HG03457 (cell line): ENCODE measurements around the gene COLEC11.

Source experiments
- ATAC-seq: cut with Tn5 transposase; IDR thresholded peaks from one replicate; pipeline ENCODE4 v1.9.1; 2021; ENCODE audit warnings: moderate number of reproducible peaks; ENCODE audit not compliant: unreplicated experiment

COLEC11 gene

DNA sequence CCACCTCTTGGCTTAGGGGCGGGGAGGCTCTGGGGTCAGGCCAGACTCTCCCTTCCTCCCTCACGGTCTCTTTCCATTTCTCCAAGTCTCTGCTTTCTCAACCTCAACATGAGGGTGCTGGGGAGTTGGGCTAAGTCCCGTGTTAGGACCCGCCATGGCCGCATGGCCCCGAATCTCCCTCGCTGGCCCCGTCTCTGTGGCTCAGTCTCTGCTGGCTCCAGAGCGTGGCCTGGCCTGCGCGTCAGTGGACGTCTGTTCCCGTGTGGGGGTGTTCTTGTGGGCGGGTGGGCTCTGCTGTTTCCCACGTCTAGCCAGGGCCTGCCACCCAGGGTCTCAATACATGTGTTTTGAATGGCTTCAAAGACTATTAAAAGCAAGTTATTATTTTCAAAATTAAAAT lies 75.5 kb downstream of the COLEC11 start:
- no peak for ATAC-seq

GRCh38 chr2:3670941-3671340 lies 76.0 kb downstream of the COLEC11 start:
- no peak for ATAC-seq

DNA sequence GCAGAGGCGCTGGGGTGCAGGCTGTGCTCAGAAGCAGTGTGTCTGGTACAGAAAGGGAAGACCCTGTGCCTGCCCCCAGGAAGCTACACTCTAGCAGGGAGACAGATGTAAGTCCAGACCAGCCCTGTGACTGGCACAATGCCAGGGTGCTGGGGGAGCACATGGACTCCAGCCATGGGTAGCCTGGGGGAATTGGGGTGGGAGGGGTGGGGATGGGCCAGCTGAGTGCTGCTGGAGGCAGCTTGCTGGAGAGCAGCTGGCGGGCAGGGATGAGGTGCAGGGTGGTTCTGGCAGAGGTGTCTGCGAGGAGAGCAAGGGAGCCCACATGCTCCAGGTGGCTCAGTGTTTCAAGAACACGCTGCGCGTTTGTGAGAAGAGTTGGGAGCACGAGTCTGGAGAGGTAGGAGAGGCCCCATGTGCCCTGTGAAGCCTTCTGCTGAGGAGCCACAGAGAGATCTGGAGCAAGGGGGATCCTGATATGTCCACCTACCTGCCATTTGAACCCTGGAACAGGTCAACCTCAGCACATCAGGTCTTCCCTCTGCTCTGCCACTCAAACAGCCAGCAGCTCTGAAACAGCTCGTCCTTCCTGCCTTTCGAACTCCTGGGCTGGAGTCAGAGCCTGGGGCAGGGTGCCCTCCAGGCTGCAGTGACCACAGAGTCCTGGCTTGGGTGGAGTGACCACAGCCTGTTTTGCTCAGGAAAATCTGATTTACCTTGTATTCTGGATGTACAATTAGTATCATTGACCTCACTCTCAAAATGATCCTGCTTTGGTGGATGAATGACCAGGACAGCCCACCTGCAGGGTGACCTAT lies 78.2 kb downstream of the COLEC11 start:
- no peak for ATAC-seq

DNA sequence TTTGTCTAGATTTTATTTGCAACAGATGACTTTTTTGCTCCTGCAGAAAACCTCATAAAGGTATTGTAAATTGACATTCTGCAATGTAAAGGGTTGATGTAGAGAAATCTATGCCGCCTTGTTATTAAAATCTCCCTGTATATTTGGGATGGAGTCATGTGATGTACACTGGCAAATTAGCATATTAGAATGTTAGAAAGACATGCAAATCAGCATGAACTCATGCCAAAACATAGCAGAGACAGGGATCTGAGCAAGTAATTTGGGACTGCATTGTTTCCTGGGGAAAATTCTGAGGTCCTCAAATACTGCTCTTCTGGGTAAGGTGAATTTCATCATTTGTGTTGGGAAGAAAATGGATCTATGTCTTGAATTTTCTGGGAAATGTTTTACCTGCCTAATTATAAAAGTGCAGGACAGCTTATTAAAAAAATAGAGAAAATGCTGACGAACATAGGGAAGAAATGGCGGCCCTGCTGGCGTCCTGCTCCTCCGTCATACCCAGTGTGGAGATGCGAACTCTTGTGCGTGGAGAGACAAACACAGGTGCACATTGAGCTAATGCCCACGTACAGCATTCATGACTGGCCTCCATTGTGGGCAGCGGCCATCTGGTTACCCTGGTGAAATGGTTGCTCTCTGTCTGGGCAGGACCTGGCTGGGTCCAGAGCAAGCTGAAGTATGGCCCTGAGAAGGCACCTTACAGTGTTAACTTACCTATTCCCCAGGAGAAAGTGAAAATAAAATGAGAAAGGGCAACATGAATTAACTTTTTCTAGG lies 79.3 kb downstream of the COLEC11 start:
- ATAC-seq, result no peak

GRCh38 chr2:3675687-3676086 lies 80.8 kb downstream of the COLEC11 start:
- no peak for ATAC-seq

- no peak for ATAC-seq
Observed at GRCh38 chr2:3677436-3677835, 82.5 kb downstream of the COLEC11 start.

- ATAC-seq, result no peak
Observed at GRCh38 chr2:3678212-3678611, 83.3 kb downstream of the COLEC11 start.

DNA sequence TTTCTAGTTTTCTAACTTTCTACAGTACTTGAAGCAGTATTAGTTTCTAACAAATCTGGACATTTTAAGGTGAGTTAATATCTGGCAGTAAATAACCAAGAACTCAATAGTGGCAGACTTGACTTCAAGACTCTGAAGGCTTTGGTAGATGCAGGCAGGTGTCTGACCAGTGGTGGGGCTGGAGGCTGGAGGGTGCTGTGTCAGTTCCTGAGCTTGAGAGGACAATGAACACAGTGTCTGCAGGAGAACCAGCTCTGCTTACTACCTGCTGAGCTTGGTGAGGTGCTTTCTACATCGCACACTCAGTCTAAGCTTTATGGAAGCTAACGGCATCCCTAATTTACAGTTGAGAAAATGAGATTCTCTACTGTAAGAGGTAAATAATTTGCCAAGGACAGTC lies 84.3 kb downstream of the COLEC11 start:
- ATAC-seq, result no peak

GRCh38 chr2:3679616-3680393 lies 84.9 kb downstream of the COLEC11 start:
- no peak for ATAC-seq

GRCh38 chr2:3680548-3681345 lies 85.8 kb downstream of the COLEC11 start:
- no peak for ATAC-seq

DNA sequence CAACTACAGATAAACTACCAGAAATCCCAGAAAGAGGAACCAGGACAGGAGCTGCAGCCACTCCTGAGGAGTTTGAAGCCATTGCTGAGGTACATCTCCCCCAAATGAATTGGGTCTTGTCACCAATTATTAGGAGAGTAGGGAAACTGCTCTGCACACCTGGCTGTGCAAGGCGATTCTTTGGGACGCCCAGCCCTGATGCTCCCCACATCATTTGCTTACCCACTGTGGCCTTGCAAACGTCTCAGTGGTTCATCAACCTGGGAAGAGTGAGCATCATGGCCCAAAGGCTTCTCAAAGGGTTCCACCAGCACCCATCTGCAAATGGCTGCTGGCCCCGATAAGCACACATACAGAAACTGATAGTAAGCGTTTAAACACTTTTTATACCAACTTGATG lies 86.7 kb downstream of the COLEC11 start:
- no peak for ATAC-seq

GRCh38 chr2:3682811-3683210 lies 87.9 kb downstream of the COLEC11 start:
- no peak for ATAC-seq

DNA sequence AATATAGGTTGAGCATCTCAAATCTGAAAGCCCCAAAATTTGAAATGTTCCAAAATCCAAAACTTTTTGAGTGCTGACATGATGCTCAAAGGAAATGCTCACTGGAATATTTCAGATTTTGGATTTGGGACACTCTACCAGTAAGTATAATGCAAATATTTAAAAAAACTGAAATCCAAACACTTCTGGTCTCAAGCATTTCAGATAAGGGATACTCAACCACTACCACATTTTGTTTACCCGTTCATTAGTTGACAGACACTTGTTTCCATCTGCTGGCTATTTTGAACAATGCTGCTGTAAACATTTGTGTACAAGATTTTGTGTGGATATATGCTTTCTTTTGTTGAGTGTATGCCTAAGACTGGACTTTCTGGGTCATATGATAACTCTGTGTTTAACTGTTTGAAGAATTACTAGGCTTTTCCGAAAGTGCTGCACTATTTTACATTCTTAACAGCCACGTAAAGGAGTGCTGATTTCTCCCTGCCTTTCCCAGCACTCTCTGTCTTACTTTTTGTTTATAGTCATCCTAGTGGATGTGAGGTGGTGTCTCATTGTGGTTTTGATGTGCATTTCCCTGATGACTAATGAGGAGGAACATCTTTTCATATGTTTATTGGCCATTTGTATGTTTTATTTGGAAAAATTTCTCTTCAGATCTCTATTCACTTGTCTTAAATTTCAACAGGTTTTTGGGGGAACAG lies 89.0 kb downstream of the COLEC11 start:
- ATAC-seq, result no peak

DNA sequence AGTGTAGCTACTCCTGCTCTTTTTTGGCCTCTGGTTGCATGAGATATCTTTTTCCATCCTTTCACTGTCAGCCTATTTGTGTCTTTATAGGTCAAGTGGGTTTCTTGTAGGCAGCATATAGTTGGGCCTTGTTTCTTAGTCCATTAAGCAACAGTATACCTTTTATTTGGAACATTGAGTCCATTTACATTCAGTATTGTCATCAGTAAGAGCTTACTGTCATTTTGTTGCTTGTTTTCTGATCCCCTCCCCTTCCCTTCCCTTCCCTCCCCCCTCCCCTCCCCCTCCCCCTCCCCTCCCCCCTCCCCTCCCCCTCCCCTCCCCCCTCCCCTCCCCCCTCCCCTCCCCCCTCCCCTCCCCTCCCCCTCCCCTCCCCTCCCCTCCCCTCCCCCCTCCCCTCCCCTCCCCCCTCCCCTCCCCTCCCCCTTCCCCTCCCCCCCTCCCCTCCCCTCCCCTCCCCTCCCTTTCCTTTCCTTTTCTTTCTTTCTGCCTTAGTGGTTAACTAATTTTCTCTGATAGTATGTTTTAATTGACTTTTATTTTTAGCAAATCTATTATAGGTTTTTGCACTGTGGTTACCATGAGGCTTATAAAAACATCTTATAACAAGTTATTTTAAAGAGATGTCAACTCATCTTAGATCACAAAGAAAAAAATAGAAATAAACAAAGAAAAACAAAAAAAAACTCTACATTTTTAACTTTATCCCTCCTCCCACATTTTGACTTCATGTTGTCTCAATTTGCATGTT lies 95.3 kb downstream of the COLEC11 start:
- no peak for ATAC-seq

DNA sequence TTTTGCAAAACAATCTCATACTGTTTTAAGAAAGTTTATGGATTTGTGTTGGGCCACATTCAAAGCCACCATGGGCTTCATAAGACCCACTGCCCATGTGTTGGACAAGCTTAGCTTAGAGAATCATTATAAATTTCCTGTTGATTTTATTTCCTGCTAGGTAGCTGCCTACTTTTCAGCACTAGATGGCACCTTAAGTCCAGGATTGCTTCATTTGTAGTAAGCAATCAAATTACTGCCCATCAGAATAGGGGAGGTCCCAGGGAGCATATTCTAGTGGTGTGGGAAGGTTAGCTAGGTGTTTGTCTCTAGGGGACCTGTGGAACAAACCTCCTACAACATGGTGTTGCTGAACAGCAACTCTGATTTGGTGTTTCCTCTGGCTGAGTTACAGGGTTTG lies 97.5 kb downstream of the COLEC11 start:
- ATAC-seq, result no peak
